Neural progenitor cell (in vitro differentiated cells): ENCODE measurements around the gene IL6R. TPM values are rescaled to one million over a fixed set of nuclear protein-coding genes. Genes with fewer than 3 reads are reported as not detected.
A peak's percentile ranks its signal among the peaks of the same experiment; 100 is the strongest.

Experiments used
- DNase-seq: peaks from one replicate; pipeline ENCODE4 v3.0.0-alpha.2; 2016; ENCODE audit warnings: low spot score
- H2AFZ ChIP-seq: fragments of 200-600 bp; sonication (generic); replicated peaks from 2 replicates; pipeline ENCODE4 v1.6.1; 2016; ENCODE audit warnings: antibody characterized with exemption
- H3F3A ChIP-seq: fragments of 200-600 bp; sonication (generic); 2 replicates; pipeline ENCODE4 v1.6.1; 2016; ENCODE audit warnings: antibody characterized with exemption, low read depth
- H3K27ac ChIP-seq: fragments of 200-600 bp; sonication (generic); 2 replicates; pipeline ENCODE4 v1.5.1; 2016; ENCODE audit warnings: mild to moderate bottlenecking
- H3K27me3 ChIP-seq: fragments of 200-600 bp; sonication (generic); 2 replicates; pipeline ENCODE4 v1.6.1; 2016; ENCODE audit warnings: mild to moderate bottlenecking, moderate library complexity
- H3K36me3 ChIP-seq: fragments of 200-600 bp; sonication (generic); 2 replicates; pipeline ENCODE4 v1.5.1; 2016
- H3K4me1 ChIP-seq: fragments of 200-600 bp; sonication (generic); 2 replicates; pipeline ENCODE4 v1.6.1; 2016; ENCODE audit warnings: mixed run types
- H3K4me2 ChIP-seq: fragments of 200-600 bp; sonication (generic); 2 replicates; pipeline ENCODE4 v1.6.1; 2016
- H3K4me3 ChIP-seq: fragments of 200-600 bp; sonication (generic); 2 replicates; pipeline ENCODE4 v1.5.1; 2016
- H3K79me2 ChIP-seq: fragments of 200-600 bp; sonication (generic); 2 replicates; pipeline ENCODE4 v1.6.1; 2016; ENCODE audit warnings: low read depth
- H3K9ac ChIP-seq: fragments of 200-600 bp; sonication (generic); 2 replicates; pipeline ENCODE4 v1.6.1; 2016
- H3K9me3 ChIP-seq: fragments of 200-600 bp; sonication (generic); 2 replicates; pipeline ENCODE4 v1.5.1; 2016; ENCODE audit warnings: low read depth
- H4K20me1 ChIP-seq: fragments of 200-600 bp; sonication (generic); 2 replicates; pipeline ENCODE4 v1.6.1; 2016; ENCODE audit warnings: low read depth
- H3K27ac Mint-ChIP-seq: 3 replicates; pipeline ENCODE4 v1.8.0; 2021; ENCODE audit warnings: mixed read lengths
- H3K27me3 Mint-ChIP-seq: 2 replicates; pipeline ENCODE4 v1.8.0; 2022; ENCODE audit warnings: low read depth, mild to moderate bottlenecking, inconsistent platforms, moderate library complexity, mixed read lengths; ENCODE audit not compliant: insufficient read depth
- H3K36me3 Mint-ChIP-seq: 3 replicates; pipeline ENCODE4 v1.8.0; 2021; ENCODE audit warnings: mixed read lengths
- H3K4me1 Mint-ChIP-seq: 3 replicates; pipeline ENCODE4 v1.8.0; 2021; ENCODE audit warnings: mixed read lengths
- H3K4me3 Mint-ChIP-seq: 3 replicates; pipeline ENCODE4 v1.8.0; 2021; ENCODE audit warnings: mild to moderate bottlenecking, moderate library complexity, mixed read lengths
- H3K9me3 Mint-ChIP-seq: 3 replicates; pipeline ENCODE4 v1.8.0; 2020; ENCODE audit warnings: mixed read lengths
- EZH2 ChIP-seq: fragments of 200-600 bp; sonication (generic); IDR thresholded peaks from 2 replicates; pipeline ENCODE4 v1.6.1; 2017; ENCODE audit warnings: antibody characterized with exemption, mild to moderate bottlenecking, moderate library complexity
- EZH2phosphoT487 ChIP-seq: fragments of 200-600 bp; sonication (generic); IDR thresholded peaks from 2 replicates; pipeline ENCODE4 v1.6.1; 2017; ENCODE audit warnings: antibody characterized with exemption
- total RNA-seq: library from RNA; depleted of rRNA; stranded (reverse); fragments of >200 nt; gene quantifications from 2 replicates; pipeline ENCODE4 v1.2.3, GENCODE V29; 2015; ENCODE audit warnings: low replicate concordance
- TF ChIP-seq, protein P1 (sequence below): fragments of 200-600 bp; sonication (generic); IDR thresholded peaks from 2 replicates; pipeline ENCODE4 v1.5.1; 2017; ENCODE audit warnings: antibody characterized with exemption, mild to moderate bottlenecking

The IL6R gene
- total RNA-seq, 1 donor from 2014 or later: not detected

DNA sequence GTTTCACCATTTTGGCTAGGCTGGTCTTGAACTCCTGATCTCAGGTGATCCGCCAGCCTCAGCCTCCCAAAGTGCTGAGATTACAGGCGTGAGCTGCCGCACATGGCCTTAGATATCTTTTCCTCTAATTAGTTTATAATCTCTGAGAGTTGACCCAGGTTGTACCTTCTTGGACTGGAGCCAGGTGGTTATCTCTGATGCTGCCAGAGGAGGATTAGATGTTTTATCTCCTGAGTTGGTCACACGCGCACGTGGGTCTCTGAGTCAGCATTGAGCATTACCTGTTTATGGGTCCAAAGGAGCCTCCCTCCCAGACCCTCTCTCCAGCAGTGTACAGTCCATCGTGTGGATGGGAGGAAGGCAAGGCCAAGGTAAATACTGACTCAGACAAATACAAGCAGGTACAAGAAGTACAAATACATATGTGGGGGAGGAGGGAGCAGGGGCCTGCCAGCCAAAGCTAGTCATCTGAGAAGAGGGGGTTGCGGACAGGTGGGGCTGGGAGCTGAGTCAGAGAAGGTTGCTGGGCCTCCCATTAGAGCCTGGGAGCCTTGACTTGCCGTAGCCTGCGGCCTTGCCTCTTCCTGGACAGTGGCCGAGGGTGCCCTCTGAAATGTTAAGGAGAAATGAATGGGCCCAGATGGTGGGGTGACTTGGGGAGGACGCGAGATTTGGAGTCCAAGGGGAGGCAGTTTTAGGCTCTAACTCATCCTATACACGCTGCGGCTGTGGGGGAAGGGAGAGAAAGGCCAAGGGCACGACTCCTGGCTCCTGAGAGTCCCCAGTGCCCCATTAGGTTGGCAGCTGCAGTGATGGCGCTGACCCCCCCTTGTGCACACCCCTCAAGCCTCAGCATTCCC, 13.1 kb downstream of the IL6R start:
- H2AFZ ChIP-seq: no peak overlapping the region
- H3K4me3 Mint-ChIP-seq: peak overlapping the region; percentile 22
- no peak overlapping the region for H3K9ac ChIP-seq
- H3K27me3 Mint-ChIP-seq: peaks cover 4% of the 10 kb centered on the region
- no peak overlapping the region for H3K27ac ChIP-seq
- no peak overlapping the region for H3K4me3 ChIP-seq
- peaks cover 14% of the 10 kb centered on the region for H3K4me1 Mint-ChIP-seq
- H3K79me2 ChIP-seq: no peaks in the 10 kb centered on the region
- H3K4me1 ChIP-seq: peaks cover under 1% of the 10 kb centered on the region
- DNase-seq: no peak
- H3K36me3 Mint-ChIP-seq: no peaks in the 10 kb centered on the region
- no peak overlapping the region for H3K27ac Mint-ChIP-seq
- H4K20me1 ChIP-seq: no peaks in the 10 kb centered on the region
- no peaks in the 10 kb centered on the region for H3K27me3 ChIP-seq
- H3F3A ChIP-seq: no peaks in the 10 kb centered on the region
- H3K9me3 Mint-ChIP-seq: no peaks in the 10 kb centered on the region
- no peaks in the 10 kb centered on the region for H3K36me3 ChIP-seq
- H3K4me2 ChIP-seq: no peak overlapping the region
- TF ChIP-seq, protein P1, sequence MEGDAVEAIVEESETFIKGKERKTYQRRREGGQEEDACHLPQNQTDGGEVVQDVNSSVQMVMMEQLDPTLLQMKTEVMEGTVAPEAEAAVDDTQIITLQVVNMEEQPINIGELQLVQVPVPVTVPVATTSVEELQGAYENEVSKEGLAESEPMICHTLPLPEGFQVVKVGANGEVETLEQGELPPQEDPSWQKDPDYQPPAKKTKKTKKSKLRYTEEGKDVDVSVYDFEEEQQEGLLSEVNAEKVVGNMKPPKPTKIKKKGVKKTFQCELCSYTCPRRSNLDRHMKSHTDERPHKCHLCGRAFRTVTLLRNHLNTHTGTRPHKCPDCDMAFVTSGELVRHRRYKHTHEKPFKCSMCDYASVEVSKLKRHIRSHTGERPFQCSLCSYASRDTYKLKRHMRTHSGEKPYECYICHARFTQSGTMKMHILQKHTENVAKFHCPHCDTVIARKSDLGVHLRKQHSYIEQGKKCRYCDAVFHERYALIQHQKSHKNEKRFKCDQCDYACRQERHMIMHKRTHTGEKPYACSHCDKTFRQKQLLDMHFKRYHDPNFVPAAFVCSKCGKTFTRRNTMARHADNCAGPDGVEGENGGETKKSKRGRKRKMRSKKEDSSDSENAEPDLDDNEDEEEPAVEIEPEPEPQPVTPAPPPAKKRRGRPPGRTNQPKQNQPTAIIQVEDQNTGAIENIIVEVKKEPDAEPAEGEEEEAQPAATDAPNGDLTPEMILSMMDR: no peak
- TF ChIP-seq EZH2: no peak
- TF ChIP-seq EZH2phosphoT487: no peak
- no peaks in the 10 kb centered on the region for H3K9me3 ChIP-seq

GRCh38 chr1:154418923-154419619, 13.9 kb downstream of the IL6R start:
- no peak overlapping the region for H3K4me2 ChIP-seq
- no peak for DNase-seq
- H3K9me3 Mint-ChIP-seq: no peaks in the 10 kb centered on the region

GRCh38 chr1:154419620-154420571, 14.8 kb downstream of the IL6R start:
- H3K36me3 ChIP-seq: no peaks in the 10 kb centered on the region
- Mint-ChIP-seq H3K36me3 (no peaks in the 10 kb centered on the region), H3K4me3 (no peak overlapping the region), H3K9me3 (no peaks in the 10 kb centered on the region), H3K27ac (peak overlapping the region; percentile 38), H3K4me1 (peaks cover 30% of the 10 kb centered on the region), H3K27me3 (no peaks in the 10 kb centered on the region)
- H3K9ac ChIP-seq: no peak overlapping the region
- no peaks in the 10 kb centered on the region for H4K20me1 ChIP-seq
- no peaks in the 10 kb centered on the region for H3K27me3 ChIP-seq
- H3K4me2 ChIP-seq: no peak overlapping the region
- no peak for TF ChIP-seq EZH2
- TF ChIP-seq, protein P1: no peak
- no peak for TF ChIP-seq EZH2phosphoT487
- no peak overlapping the region for H2AFZ ChIP-seq
- no peak for DNase-seq
- no peaks in the 10 kb centered on the region for H3K79me2 ChIP-seq
- no peaks in the 10 kb centered on the region for H3F3A ChIP-seq
- H3K4me1 ChIP-seq: peaks cover 9% of the 10 kb centered on the region
- H3K27ac ChIP-seq: no peak overlapping the region
- no peak overlapping the region for H3K4me3 ChIP-seq
- no peaks in the 10 kb centered on the region for H3K9me3 ChIP-seq

More at GRCh38 chr1:154418923-154419619, 13.9 kb downstream of the IL6R start:
- peaks cover 7% of the 10 kb centered on the region for H3K4me1 ChIP-seq
- Mint-ChIP-seq H3K4me1 (peaks cover 22% of the 10 kb centered on the region), H3K36me3 (no peaks in the 10 kb centered on the region), H3K27ac (no peak overlapping the region), H3K27me3 (no peaks in the 10 kb centered on the region), H3K4me3 (no peak overlapping the region)
- no peak overlapping the region for H2AFZ ChIP-seq
- no peaks in the 10 kb centered on the region for H4K20me1 ChIP-seq
- no peaks in the 10 kb centered on the region for H3K9me3 ChIP-seq
- no peak overlapping the region for H3K9ac ChIP-seq
- TF ChIP-seq EZH2 (no peak), EZH2phosphoT487 (no peak)
- TF ChIP-seq, protein P1: no peak
- H3K36me3 ChIP-seq: no peaks in the 10 kb centered on the region
- H3K4me3 ChIP-seq: no peak overlapping the region
- H3K27ac ChIP-seq: no peak overlapping the region
- H3F3A ChIP-seq: no peaks in the 10 kb centered on the region
- no peaks in the 10 kb centered on the region for H3K27me3 ChIP-seq
- no peaks in the 10 kb centered on the region for H3K79me2 ChIP-seq
